T-helper 1 cell treated with Interleukin-12 subunit alpha and Interleukin-12 subunit beta and Interleukin-4 antibody, amounts not matched to agents 30 ng/mL and 1 ng/mL, for 36 hours (primary cell): Measurements from ENCODE around the gene NUP98. TPM values are rescaled to one million over a fixed set of nuclear protein-coding genes. Genes with fewer than 3 reads are reported as not detected.
"Not testable (repeated sequence)": the region's sequence is repeated elsewhere in the genome, so short reads cannot be mapped to it uniquely, and the experiment has no call there.

Experiments
- intact Hi-C: fragments of 100-400 bp; cut with micrococcal nuclease; formaldehyde crosslinking; loops from one replicate; pipeline ENCODE4 v1.15.1; 2024
- total RNA-seq: library from RNA; stranded (reverse); gene quantifications from 2 replicates; pipeline ENCODE4 v1.2.3, GENCODE V29; 2022

Gene NUP98
- total RNA-seq, 1 donor from 2014 or later, result 131 TPM

- intact Hi-C loops, result loop anchor here (10.0 kb wide), 1 partner anchor 197 kb away; no protein-coding TSS in a partner anchor
Observed at GRCh38 chr11:3802011-3802790, 4.8 kb upstream of the NUP98 start.

DNA sequence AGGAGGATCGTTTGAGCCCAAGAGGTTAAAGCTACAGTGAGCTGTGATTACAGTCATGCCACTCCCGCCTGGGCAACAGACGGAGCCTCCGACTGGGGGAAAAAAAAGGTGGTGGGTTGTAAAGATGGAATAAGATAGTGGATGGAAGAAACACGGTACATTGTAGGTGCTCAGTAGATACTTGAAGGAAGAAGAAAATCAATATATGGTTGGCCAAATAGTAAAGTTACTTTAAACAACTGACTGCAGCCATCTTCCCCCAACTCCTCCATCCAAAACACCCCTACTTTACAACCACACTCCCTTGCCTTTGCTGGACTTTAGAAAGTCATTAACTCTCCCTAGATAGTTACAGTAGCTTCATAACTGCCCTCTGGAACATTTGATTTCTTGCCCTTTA lies 2.5 kb upstream of the NUP98 start:
- intact Hi-C loops, result loop anchor here (5.0 to 10.0 kb wide), 2 partner anchors 195 to 378 kb away; no protein-coding TSS in a partner anchor

GRCh38 chr11:3799143-3799542 lies 1.8 kb upstream of the NUP98 start:
- intact Hi-C loops, result loop anchor here (5.0 kb wide), 1 partner anchor 377 kb away; no protein-coding TSS in a partner anchor

DNA sequence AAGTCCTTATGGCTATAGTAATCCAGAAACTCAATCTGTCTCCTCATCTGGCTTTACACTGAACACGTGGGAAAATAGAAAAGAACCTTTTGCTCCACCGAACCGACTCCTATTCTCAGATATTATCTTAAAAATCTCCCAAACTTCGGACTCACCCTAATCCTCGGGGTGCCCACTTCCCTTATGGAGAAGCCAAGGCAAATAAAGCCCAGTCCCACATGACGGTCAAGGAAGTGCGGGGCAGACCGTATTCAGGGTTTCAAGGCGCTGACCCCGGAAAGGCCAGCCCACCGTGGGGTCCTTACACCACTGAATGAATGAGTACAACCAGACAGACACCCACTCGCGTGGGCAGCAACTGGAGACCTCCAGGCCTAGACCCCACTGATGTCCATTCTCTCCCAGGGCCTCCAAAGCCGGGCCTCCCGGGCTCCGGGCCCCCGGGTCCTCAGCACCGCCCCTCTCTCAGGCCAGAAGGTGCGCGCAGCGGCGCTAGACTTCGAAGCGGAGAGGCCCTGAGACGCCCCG lies 489 bp downstream of the NUP98 start:
- intact Hi-C loops, result loop anchor here (1.0 to 5.0 kb wide), 9 partner anchors 11 to 1396 kb away; partner anchors contain the start of genes PGAP2, RRM1, STIM1 and TSSC4

DNA sequence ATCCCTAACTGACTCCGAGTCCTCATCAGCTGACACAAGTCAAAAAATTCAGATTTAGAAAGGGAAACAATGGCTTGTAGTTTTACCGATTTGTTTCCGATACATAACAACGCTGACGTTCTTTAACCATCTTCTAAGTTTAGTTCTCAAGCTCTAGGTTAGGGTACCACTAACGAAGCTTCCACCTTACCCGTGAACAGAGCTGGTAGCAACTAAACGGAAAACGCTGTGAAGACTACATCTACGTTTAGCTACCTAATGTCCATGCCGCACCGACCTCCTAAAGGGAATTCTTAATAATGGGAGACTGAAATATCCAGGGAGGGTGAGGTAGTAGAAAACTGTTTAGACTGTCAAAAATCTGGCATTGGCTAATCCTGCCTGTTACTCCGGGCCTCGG lies 1.0 kb downstream of the NUP98 start:
- intact Hi-C loops, result loop anchor here (2.0 to 5.0 kb wide), 2 partner anchors 374 to 1396 kb away; partner anchors contain the start of gene TSSC4

DNA sequence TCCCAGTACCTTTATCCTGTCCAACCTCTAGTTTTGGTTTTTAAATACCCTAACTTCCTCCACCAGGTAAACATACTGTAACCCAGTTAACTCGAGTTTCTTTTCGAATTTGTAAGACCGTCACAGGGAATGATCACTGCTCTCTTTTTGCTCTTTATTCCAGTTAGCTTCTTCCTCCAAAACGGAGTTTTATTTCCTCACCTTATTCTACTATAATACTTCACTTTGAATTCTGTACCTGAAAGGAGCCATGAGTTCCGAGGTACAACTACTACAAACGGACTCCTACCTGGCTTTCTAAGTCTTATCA lies 1.4 kb downstream of the NUP98 start:
- intact Hi-C loops, result loop anchor here (2.0 to 5.0 kb wide), 2 partner anchors 374 to 1395 kb away; partner anchors contain the start of gene TSSC4

DNA sequence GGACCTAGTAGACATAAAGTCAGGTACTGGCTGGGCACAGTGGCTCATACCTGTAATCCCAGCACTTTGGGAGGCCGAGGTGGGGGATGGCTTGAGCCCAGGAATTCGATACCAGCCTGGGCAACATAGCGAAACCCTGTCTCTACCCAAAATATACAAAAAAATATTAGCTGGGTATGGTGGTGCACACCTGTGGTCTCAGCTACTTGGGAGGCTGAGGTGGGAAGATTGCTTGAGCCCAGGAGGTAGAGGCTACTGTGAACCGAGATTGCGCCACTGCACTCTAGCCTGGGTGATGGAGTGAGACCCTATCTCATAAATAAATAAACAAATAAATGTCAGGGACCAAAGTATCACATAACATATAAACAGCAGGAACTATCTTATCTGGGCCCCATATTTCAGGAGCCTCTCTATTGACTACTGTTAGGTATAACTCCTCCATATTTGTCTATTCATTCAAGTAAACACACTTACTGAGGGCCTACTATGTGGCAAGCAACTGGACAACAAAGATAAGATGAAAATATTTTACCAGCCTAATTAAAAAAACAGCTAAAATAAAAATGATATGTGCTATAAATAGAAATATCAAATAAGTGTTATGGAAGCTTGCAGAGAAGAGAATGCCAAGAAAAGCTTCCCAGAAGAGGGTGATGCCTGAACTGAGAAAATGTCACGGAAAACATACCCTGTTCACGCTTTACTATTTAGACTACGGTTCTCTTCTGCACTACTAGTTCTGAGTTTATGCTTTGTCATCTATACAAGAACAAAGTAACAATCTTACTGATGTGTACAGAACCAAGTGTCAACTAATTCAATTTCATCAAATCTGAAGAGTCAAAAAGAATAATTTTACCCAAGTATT lies 2.0 kb downstream of the NUP98 start:
- intact Hi-C loops, result loop anchor here (2.0 to 5.0 kb wide), 2 partner anchors 373 to 1395 kb away; partner anchors contain the start of gene TSSC4

DNA sequence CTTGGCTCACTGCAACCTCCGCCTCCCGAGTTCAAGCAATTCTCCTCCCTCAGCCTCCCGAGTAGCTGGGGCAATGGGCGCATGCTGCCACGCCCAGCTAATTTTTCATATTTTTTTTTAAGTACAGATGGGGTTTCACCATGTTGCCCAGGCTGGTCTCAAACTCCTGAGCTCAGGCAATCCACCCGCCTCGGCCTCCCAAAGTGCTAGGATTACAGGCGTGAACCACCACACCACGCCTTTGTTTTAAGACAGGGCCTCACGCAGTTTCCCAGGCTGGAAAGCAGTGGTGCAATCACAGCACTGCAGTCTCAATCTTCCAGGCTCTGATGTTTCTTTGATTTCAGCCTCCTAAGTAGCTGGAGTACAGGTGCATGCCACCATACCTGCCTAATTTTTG lies 3.0 kb downstream of the NUP98 start:
- intact Hi-C loops, result not testable (repeated sequence)

DNA sequence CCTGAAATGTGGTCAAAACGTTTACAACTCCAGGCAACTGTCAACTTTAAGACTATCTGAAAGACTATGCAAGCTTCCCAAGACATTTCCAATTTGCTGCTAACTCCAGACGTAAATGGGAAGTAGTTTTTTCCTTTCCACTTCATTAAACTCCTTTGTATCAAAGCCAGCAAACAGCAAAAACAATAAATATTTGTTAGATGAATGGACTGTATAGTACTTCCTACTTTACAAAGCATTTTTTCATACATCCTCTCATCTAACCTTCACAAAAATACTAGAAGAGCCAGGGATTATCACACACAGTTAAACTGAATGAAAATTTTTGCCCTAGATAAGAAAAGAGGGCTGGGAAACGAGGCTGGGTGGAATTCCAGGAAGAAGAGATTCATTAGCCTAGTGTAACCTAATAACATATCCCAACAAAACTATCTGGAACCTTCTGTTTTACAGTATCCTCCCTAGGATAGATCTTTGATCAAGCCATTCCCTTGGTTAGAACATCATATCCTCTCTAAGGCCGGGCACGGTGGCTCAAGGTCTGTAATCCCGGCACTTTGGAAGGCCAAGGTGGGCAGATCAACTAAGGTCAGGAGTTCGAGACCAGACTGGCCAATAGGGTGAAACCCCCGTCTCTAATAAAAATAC lies 10.4 kb downstream of the NUP98 start:
- intact Hi-C loops, result no loop called here

GRCh38 chr11:3783611-3784010 lies 13.7 kb downstream of the NUP98 start:
- intact Hi-C loops, result no loop called here

DNA sequence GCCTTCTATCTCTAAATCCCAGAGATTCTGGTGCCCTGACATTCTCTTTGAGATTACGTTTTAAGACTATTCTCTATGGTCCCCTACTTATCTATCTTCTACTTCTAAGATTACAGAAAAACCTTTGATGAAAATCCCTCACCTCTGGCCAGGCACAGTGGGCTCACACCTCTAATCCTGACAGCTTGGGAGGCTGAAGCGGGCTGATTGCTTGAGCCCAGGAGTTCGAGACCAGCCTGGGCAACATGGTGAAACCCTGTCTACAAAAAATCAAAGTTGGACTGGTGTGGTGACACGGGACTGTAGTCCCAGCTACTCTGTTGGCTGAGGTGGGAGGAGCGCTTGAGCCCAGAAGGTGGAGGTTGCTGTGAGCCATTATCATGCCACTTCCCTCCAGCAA lies 14.4 kb downstream of the NUP98 start:
- intact Hi-C loops, result no loop called here

GRCh38 chr11:3781423-3781822 lies 15.9 kb downstream of the NUP98 start:
- intact Hi-C loops, result loop anchor here (1.0 kb wide), 1 partner anchor 28 kb away; no protein-coding TSS in a partner anchor

- intact Hi-C loops, result no loop called here
Observed at GRCh38 chr11:3775736-3776406, 21.5 kb downstream of the NUP98 start.

GRCh38 chr11:3773180-3773579 lies 24.2 kb downstream of the NUP98 start:
- intact Hi-C loops, result no loop called here

GRCh38 chr11:3767536-3767935 lies 29.8 kb downstream of the NUP98 start:
- intact Hi-C loops, result loop anchor here (5.0 kb wide), 1 partner anchor 1135 kb away; no protein-coding TSS in a partner anchor

- intact Hi-C loops, result loop anchor here (5.0 kb wide), 1 partner anchor 1135 kb away; no protein-coding TSS in a partner anchor
Observed at GRCh38 chr11:3766836-3767235, 30.5 kb downstream of the NUP98 start.

DNA sequence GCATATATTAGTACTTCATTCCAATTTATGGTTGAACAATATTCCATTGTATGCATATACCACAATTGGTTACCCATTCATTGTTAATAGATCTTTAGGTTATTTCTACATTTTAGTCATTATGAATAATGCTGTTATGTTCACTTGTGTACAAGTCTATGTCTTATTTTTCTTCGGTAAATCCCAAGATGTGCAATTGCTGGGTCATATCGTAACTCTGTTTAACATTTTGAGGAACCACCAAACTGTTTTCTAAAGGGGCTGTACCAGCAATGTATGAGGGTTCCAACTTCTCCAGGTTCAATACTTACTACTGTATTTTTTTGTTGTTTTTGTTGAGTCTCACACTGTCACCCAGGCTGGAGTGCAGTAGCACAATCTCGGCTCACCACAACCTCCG lies 33.1 kb downstream of the NUP98 start:
- intact Hi-C loops, result no loop called here

DNA sequence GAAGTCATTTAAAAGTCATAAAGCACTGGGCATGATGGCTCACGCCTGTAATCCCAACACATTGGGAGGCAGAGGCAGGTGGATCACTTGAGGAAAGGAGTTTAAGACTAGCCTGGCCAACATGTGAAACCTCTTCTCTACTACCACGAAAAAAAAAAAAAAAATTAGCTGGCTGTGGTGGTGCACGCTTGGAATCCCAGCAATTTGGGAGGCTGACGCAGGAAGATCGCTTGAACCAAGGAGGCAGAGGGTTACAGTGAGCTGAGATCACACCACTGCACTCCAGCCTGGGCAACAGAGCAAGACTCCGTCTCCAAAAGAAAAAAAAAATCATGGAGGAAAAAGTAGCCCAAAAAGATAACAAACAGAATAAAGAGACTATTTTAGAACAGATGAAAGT lies 42.2 kb downstream of the NUP98 start:
- intact Hi-C loops, result no loop called here

- intact Hi-C loops, result no loop called here
Observed at GRCh38 chr11:3753110-3753509, 44.2 kb downstream of the NUP98 start.

GRCh38 chr11:3747704-3748103 lies 49.6 kb downstream of the NUP98 start:
- intact Hi-C loops, result no loop called here
